ENCODE data around the gene DPCD.
A peak's percentile ranks its signal among the peaks of the same experiment; 100 is the strongest.

The DPCD gene

GRCh38 chr10:101563007-101563406, 25.1 kb upstream of the DPCD start:
- no peak overlapping the region for H3K4me3 ChIP-seq (ENCODE audit: low read depth, low read length)
- no peak for TF ChIP-seq CTCF (IDR thresholded peaks at IDR 0.05; ENCODE audit: insufficient read depth, low read depth, low read length, missing control alignments)
- DNase-seq (ENCODE audit: low read depth): no peak

- DNase-seq (ENCODE audit: low read depth): no peak
- no peak for TF ChIP-seq CTCF (IDR thresholded peaks at IDR 0.05; ENCODE audit: insufficient read depth, low read depth, low read length, missing control alignments)
- H3K4me3 ChIP-seq (ENCODE audit: low read depth, low read length): no peak overlapping the region
Observed at GRCh38 chr10:101563497-101564040, 24.6 kb upstream of the DPCD start.

GRCh38 chr10:101564490-101564991, 23.6 kb upstream of the DPCD start:
- TF ChIP-seq CTCF (IDR thresholded peaks at IDR 0.05; ENCODE audit: insufficient read depth, low read depth, low read length, missing control alignments): no peak
- no peak for DNase-seq (ENCODE audit: low read depth)
- no peak overlapping the region for H3K4me3 ChIP-seq (ENCODE audit: low read depth, low read length)

- DNase-seq (ENCODE audit: low read depth): no peak
- H3K4me3 ChIP-seq (ENCODE audit: low read depth, low read length): no peak overlapping the region
- TF ChIP-seq CTCF (IDR thresholded peaks at IDR 0.05; ENCODE audit: insufficient read depth, low read depth, low read length, missing control alignments): no peak
Observed at GRCh38 chr10:101565370-101565900, 22.7 kb upstream of the DPCD start.

GRCh38 chr10:101565936-101566332, 22.2 kb upstream of the DPCD start:
- H3K4me3 ChIP-seq (ENCODE audit: low read depth, low read length): no peak overlapping the region
- no peak for TF ChIP-seq CTCF (IDR thresholded peaks at IDR 0.05; ENCODE audit: insufficient read depth, low read depth, low read length, missing control alignments)
- DNase-seq (ENCODE audit: low read depth): no peak

GRCh38 chr10:101566333-101567164, 21.6 kb upstream of the DPCD start:
- peak; percentile 39 for DNase-seq (ENCODE audit: low read depth)
- TF ChIP-seq CTCF (IDR thresholded peaks at IDR 0.05; ENCODE audit: insufficient read depth, low read depth, low read length, missing control alignments): no peak
- no peak overlapping the region for H3K4me3 ChIP-seq (ENCODE audit: low read depth, low read length)
